ENCODE data around the gene VPS26A. TPM values are rescaled to one million over a fixed set of nuclear protein-coding genes. Genes with fewer than 3 reads are reported as not detected.

The VPS26A gene
- total RNA-seq (12.8 and 14.1 TPM in 2 replicates), polyA plus RNA-seq (53.9 and 54.0 TPM in 2 replicates)

DNA sequence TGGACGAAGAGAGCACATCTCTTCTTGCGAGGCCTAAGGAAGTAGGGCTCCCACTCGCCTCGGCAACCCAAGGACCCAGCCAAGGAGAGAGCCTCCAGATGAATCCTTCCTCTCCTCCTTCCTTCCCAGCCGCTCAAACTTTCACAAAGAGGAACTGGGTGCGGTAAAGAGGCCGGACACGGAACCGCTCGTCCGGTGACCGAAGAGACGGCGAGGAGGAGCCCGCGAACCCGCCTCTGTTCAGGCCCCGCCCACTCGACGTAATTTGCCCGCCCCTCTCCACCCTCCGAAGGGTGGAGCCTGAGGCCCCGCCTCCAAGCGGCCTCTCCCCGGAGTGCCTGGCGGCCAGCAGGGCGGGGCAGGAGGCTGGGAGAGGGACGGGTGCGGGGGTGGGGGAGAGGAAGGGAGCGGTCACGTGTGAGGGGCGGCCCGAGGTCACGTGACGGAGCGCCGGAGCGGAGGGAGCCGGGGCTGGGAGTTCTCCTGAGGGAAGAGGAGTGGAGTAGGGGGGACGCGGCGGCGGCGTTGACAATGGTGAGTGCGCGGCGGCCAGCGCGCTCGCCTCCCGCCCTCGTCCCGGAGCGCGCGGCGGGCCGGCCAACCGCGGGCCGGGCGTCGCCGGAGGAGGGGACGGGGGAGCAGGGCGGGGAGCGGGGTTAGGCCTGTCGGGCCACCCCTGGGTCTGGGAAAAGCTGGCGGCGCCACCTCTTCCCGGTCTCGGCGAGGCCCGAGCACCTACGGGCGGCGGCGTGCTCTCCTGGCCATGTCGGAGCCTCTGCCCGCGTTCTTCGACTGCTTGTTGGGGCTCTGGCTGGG lies at the start of gene VPS26A:
TSS of gene VPS26A (plus strand) at position 432 of the 816 bp plus-strand sequence. CDS start at position 532, 100 bp downstream.
- Histone ChIP-seq H3K27ac (peak within 1 kb of the TSS; percentile 99), H3K9me3 (ENCODE audit: low read depth) (no peaks in the 10 kb centered on the region), H3K4me1 (ENCODE audit: low read depth) (peaks cover 8% of the 10 kb centered on the region), H3K36me3 (no peaks in the 10 kb centered on the region), H3K27me3 (no peaks in the 10 kb centered on the region), H3K4me3 (peak within 1 kb of the TSS; percentile 93)
- TF ChIP-seq, protein P1, sequence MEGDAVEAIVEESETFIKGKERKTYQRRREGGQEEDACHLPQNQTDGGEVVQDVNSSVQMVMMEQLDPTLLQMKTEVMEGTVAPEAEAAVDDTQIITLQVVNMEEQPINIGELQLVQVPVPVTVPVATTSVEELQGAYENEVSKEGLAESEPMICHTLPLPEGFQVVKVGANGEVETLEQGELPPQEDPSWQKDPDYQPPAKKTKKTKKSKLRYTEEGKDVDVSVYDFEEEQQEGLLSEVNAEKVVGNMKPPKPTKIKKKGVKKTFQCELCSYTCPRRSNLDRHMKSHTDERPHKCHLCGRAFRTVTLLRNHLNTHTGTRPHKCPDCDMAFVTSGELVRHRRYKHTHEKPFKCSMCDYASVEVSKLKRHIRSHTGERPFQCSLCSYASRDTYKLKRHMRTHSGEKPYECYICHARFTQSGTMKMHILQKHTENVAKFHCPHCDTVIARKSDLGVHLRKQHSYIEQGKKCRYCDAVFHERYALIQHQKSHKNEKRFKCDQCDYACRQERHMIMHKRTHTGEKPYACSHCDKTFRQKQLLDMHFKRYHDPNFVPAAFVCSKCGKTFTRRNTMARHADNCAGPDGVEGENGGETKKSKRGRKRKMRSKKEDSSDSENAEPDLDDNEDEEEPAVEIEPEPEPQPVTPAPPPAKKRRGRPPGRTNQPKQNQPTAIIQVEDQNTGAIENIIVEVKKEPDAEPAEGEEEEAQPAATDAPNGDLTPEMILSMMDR (IDR thresholded peaks at IDR 0.05; ENCODE audit: low read depth, low read length), result no peak
- DNase-seq (ENCODE audit: low read depth in 1 of 2, low spot score in 1 of 2), result peak; percentile 99

DNA sequence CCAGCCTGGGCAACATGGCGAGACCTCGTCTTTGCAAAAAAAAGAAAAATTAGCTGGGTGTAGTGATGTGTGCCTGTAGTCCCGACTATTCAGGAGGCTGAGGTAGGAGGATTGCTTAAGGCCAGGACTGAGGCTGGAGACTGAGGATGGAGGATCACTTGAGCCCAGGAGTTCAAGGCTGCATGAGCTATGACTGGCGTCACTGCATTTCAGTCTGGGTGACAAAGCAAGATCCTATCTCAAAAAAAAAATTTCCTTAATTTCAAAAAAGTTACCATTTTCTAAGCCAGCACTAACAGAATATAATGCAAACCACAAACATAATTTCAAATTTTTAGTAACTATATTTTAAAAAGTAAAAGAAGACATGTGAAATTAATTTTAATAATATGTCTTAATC lies 49.4 kb upstream of the VPS26A start:
- Histone ChIP-seq H3K4me3 (no peak overlapping the region), H3K4me1 (ENCODE audit: low read depth) (no peaks in the 10 kb centered on the region), H3K9me3 (ENCODE audit: low read depth) (no peaks in the 10 kb centered on the region), H3K27me3 (no peaks in the 10 kb centered on the region), H3K36me3 (no peaks in the 10 kb centered on the region), H3K27ac (no peak overlapping the region)
- no peak for DNase-seq (ENCODE audit: low read depth in 1 of 2, low spot score in 1 of 2)
- TF ChIP-seq, protein P1 (IDR thresholded peaks at IDR 0.05; ENCODE audit: low read depth, low read length), result no peak

DNA sequence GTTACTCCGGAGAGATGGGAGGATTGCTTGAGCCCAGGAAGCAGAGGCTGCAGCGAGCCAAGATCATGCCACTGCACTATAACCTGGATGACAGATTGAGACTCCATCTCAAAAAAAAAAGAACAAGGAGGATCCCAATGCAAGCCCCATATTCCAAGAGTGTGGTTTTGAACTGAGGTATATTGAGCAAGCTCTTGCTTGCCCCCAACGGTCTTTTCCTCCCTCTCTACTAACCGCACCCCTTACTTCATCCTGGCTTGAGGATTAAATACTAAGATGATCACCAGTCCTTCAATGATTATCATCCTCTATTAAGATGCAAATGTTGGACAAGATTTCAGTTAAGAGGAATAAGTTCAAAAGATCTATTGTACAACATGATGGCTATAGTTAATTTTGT lies 48.5 kb upstream of the VPS26A start:
- H3K27me3 ChIP-seq, result no peaks in the 10 kb centered on the region
- H3K27ac ChIP-seq, result no peak overlapping the region
- H3K4me3 ChIP-seq, result no peak overlapping the region
- H3K36me3 ChIP-seq, result no peaks in the 10 kb centered on the region
- TF ChIP-seq, protein P1 (IDR thresholded peaks at IDR 0.05; ENCODE audit: low read depth, low read length), result no peak
- H3K4me1 ChIP-seq (ENCODE audit: low read depth), result no peaks in the 10 kb centered on the region
- H3K9me3 ChIP-seq (ENCODE audit: low read depth), result no peaks in the 10 kb centered on the region
- DNase-seq (ENCODE audit: low read depth in 1 of 2, low spot score in 1 of 2), result no peak

DNA sequence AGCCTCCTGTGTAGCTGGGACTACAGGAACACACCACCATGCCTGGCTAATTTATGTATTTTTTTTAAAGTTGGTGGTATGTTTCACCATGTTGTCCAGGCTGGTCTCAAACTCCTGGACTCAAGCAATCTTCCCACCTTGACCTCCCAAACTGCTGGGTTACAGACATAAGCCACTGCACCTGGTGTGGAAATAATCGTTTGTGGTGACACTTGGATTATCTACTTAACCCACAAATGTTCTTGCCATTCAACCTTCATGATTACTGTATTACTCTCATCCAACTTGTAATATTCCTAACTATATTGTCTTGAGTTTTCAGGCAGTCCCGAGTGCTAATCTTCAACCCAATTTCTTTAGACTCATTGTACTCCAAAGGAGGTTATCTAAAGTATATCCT lies 45.7 kb upstream of the VPS26A start:
- Histone ChIP-seq H3K27me3 (no peaks in the 10 kb centered on the region), H3K4me3 (no peak overlapping the region), H3K9me3 (ENCODE audit: low read depth) (no peaks in the 10 kb centered on the region), H3K27ac (no peak overlapping the region), H3K36me3 (no peaks in the 10 kb centered on the region), H3K4me1 (ENCODE audit: low read depth) (no peaks in the 10 kb centered on the region)
- TF ChIP-seq, protein P1 (IDR thresholded peaks at IDR 0.05; ENCODE audit: low read depth, low read length), result no peak
- DNase-seq (ENCODE audit: low read depth in 1 of 2, low spot score in 1 of 2), result no peak

DNA sequence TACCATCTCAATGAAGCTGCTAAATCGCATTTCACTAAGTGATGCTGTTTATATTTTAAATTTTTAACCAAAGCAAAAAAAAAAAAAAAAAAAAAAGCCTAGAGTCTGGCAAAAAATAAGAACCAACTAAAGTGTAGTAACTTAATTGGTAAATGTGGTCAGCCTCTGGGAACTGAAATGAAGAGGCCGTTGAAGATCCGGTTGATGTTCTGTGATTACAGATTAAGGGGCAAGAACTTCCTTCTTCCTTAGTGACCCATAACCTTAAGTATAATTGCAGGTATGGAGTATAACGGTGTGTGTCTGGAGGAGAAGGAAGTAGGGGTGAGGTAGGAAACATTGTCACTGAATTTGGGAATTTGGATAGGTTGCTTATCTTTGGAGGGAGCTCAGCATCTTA lies 43.8 kb upstream of the VPS26A start:
- TF ChIP-seq, protein P1 (IDR thresholded peaks at IDR 0.05; ENCODE audit: low read depth, low read length), result no peak
- H3K4me1 ChIP-seq (ENCODE audit: low read depth), result no peaks in the 10 kb centered on the region
- no peaks in the 10 kb centered on the region for H3K9me3 ChIP-seq (ENCODE audit: low read depth)
- H3K4me3 ChIP-seq, result no peak overlapping the region
- no peaks in the 10 kb centered on the region for H3K36me3 ChIP-seq
- DNase-seq (ENCODE audit: low read depth in 1 of 2, low spot score in 1 of 2), result no peak
- no peaks in the 10 kb centered on the region for H3K27me3 ChIP-seq
- no peak overlapping the region for H3K27ac ChIP-seq
